HL-60 (cell line): Measurements from ENCODE around the gene TMEM273.

Experiments used
- CTCF ChIP-seq: IDR thresholded peaks from one replicate; pipeline ENCODE4 v1.5.1; 2011; ENCODE audit warnings: low read length, control low read depth, inconsistent platforms; ENCODE audit not compliant: insufficient read depth
- POLR2AphosphoS5 ChIP-seq: IDR thresholded peaks from 2 replicates; pipeline ENCODE4 v1.6.1; 2012; ENCODE audit warnings: low read depth
- SPI1 ChIP-seq: IDR thresholded peaks from 2 replicates; pipeline ENCODE4 v1.6.1; 2012; ENCODE audit warnings: low read depth, mild to moderate bottlenecking, borderline replicate concordance

DNA sequence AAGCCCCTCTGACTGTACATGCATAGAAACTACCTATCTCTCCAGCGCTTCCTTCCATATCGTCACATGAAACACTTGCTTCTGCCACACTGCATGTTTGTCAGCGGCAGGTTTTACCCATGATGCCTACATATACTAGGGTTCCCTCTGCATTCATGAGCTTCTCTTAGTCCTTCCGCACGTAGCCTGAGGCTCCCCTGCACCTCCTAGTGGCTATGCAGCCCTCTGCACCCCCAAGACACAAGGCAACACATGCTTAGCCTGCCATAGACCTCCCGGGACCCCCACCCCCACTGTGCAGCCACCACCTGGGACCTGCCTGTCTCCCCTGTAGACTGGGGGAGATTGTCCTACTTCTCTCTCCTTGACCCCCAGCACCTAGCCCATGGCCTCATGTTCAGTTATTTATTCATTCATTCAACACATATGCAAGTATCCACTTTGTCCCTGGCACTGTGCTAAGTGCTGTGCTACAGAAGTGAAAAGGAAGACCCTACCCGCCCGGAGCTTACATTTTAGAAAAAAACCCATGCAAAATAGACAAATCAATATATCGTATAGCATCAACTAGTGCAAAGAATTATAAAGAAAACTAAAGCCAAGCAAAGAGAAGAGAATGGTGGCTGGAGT lies 23.5 kb downstream of the TMEM273 start:
- TF ChIP-seq CTCF (peak; percentile 95), SPI1 (no peak), POLR2AphosphoS5 (no peak)
